Tibial nerve (tissue), 4 donors: ENCODE data around the gene CEP95. TPM values are rescaled to one million over a fixed set of nuclear protein-coding genes. Genes with fewer than 3 reads are reported as not detected.

ENCODE experiments used
- DNase-seq, 2 donors: peaks; one replicate each; pipeline ENCODE4 v3.0.0-alpha.2; 2019; ENCODE audit warnings: low spot score in 2 of 2
- H3K27ac ChIP-seq, 4 donors: fragments of 200-600 bp; sonication (generic) in 3 of 4; one replicate each; pipeline ENCODE4 v1.5.1; 2017 to 2019; ENCODE audit warnings: mild to moderate bottlenecking in 1 of 4
- H3K27me3 ChIP-seq, 2 donors: fragments of 200-600 bp; sonication (generic) in 1 of 2; one replicate each; pipeline versions ENCODE4 v1.5.1 to v1.6.0; 2017 to 2019
- H3K36me3 ChIP-seq, 3 donors: fragments of 200-600 bp; sonication (generic); one replicate each; pipeline ENCODE4 v1.5.1; 2018 to 2019
- H3K4me1 ChIP-seq, 4 donors: fragments of 200-600 bp; sonication (generic) in 3 of 4; one replicate each; pipeline ENCODE4 v1.5.1; 2017 to 2019
- H3K4me3 ChIP-seq, 4 donors: fragments of 200-600 bp; sonication (generic) in 3 of 4; one replicate each; pipeline ENCODE4 v1.5.1; 2017 to 2019; ENCODE audit warnings: mild to moderate bottlenecking in 1 of 4, moderate library complexity in 1 of 4
- H3K9me3 ChIP-seq, 4 donors: fragments of 200-600 bp; sonication (generic) in 3 of 4; one replicate each; pipeline ENCODE4 v1.5.1; 2017 to 2019
- EP300 ChIP-seq, 2 donors: sonication (generic); formaldehyde crosslinking; IDR thresholded peaks; one replicate each; pipeline ENCODE4 v1.6.1; 2017; ENCODE audit warnings: antibody characterized with exemption in 2 of 2, mild to moderate bottlenecking in 1 of 2
- POLR2A ChIP-seq, 2 donors: fragments of 450-650 bp; IDR thresholded peaks; one replicate each; pipeline ENCODE4 v1.6.1; 2017; ENCODE audit warnings: antibody characterized with exemption in 2 of 2, mild to moderate bottlenecking in 2 of 2, moderate library complexity in 2 of 2
- WGBS, 2 donors: methylation state at CpG; one replicate each; pipeline ENCODE4 v1.1.5; 2018; 5-methylcytosine and 5-hydroxymethylcytosine counted together
- total RNA-seq, 4 donors: library from RNA; depleted of rRNA; stranded (reverse); fragments of >200 nt; gene quantifications; one replicate each; pipeline ENCODE4 v1.1.0, GENCODE V29; 2016
- TF ChIP-seq, protein P1 (sequence below), 5 experiments: fragments of 200-600 bp in 3 of 5; fragments of 450-650 bp in 2 of 5; sonication (generic) in 3 of 5; IDR thresholded peaks; one replicate each; pipeline ENCODE4 v1.5.1; 2016 to 2019; ENCODE audit warnings: antibody characterized with exemption in 5 of 5, mild to moderate bottlenecking in 3 of 5, moderate library complexity in 2 of 5

Gene CEP95
- total RNA-seq, 4 donors from 2014 or later: 45.7 to 73.9 (median 59.3) TPM

DNA sequence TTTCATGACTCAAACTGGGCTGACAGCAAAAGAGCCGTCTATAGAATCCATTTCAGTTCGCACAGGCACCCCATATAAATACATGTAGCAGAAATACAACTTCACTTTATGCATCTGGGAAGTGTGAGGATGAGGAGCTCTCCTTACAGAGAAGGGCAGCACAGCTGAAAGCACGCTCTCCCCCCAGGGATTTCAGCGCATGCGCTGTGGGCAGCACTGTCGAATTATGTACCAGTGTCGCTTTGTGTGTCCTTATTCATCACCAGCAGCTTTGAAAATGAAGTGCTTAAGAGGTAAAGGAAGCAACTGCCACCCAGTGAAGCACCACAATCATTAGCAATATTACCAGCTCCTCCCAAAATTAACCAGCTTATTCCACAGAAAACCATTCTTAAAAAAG, 39.9 kb downstream of the CEP95 start:
- WGBS, 2 donors: 86 to 87% methylated on average over 7 of the region's 7 CpGs
- Histone ChIP-seq H3K27ac (no peak overlapping the region), H3K9me3 (no peaks in the 10 kb centered on the region), H3K27me3 (no peaks in the 10 kb centered on the region), H3K4me1 (peaks cover 0 to 10% (median 3%) of the 10 kb centered on the region in 4 donors), H3K36me3 (peaks cover 0 to 50% (median 0%) of the 10 kb centered on the region in 3 donors), H3K4me3 (no peak overlapping the region)
- no peak for DNase-seq
- no peak for TF ChIP-seq POLR2A (IDR thresholded peaks at IDR 0.05)
- no peak for TF ChIP-seq EP300 (IDR thresholded peaks at IDR 0.05)
- TF ChIP-seq, protein P1, sequence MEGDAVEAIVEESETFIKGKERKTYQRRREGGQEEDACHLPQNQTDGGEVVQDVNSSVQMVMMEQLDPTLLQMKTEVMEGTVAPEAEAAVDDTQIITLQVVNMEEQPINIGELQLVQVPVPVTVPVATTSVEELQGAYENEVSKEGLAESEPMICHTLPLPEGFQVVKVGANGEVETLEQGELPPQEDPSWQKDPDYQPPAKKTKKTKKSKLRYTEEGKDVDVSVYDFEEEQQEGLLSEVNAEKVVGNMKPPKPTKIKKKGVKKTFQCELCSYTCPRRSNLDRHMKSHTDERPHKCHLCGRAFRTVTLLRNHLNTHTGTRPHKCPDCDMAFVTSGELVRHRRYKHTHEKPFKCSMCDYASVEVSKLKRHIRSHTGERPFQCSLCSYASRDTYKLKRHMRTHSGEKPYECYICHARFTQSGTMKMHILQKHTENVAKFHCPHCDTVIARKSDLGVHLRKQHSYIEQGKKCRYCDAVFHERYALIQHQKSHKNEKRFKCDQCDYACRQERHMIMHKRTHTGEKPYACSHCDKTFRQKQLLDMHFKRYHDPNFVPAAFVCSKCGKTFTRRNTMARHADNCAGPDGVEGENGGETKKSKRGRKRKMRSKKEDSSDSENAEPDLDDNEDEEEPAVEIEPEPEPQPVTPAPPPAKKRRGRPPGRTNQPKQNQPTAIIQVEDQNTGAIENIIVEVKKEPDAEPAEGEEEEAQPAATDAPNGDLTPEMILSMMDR (IDR thresholded peaks at IDR 0.05): no peak

GRCh38 chr17:64547319-64547718, 40.5 kb downstream of the CEP95 start:
- H3K36me3 ChIP-seq: peaks cover 0 to 46% (median 0%) of the 10 kb centered on the region in 3 donors
- H3K9me3 ChIP-seq: no peaks in the 10 kb centered on the region
- 85 to 88% methylated on average over 10 of the region's 10 CpGs for WGBS, 2 donors
- no peak for DNase-seq
- TF ChIP-seq, protein P1 (IDR thresholded peaks at IDR 0.05): no peak
- no peak for TF ChIP-seq POLR2A (IDR thresholded peaks at IDR 0.05)
- no peak for TF ChIP-seq EP300 (IDR thresholded peaks at IDR 0.05)
- no peaks in the 10 kb centered on the region for H3K27me3 ChIP-seq
- H3K4me1 ChIP-seq: peaks cover 0 to 16% (median 3%) of the 10 kb centered on the region in 4 donors
- H3K27ac ChIP-seq: no peak overlapping the region
- H3K4me3 ChIP-seq: no peak overlapping the region

- peaks cover 0 to 38% (median 3%) of the 10 kb centered on the region in 4 donors for H3K4me1 ChIP-seq
- TF ChIP-seq POLR2A (IDR thresholded peaks at IDR 0.05): no peak
- TF ChIP-seq, protein P1 (IDR thresholded peaks at IDR 0.05): no peak
- TF ChIP-seq EP300 (IDR thresholded peaks at IDR 0.05): no peak
- DNase-seq: no peak
- H3K4me3 ChIP-seq: no peak overlapping the region
- no peaks in the 10 kb centered on the region for H3K9me3 ChIP-seq
- peak overlapping the region in 3 of 4 donors; percentile 55 to 69 (median 62) for H3K27ac ChIP-seq
- H3K36me3 ChIP-seq: peaks cover 0 to 27% (median 0%) of the 10 kb centered on the region in 3 donors
- H3K27me3 ChIP-seq: no peaks in the 10 kb centered on the region
- WGBS, 2 donors: 30 to 37% methylated on average over 5 of the region's 5 CpGs
These were observed 44.7 kb downstream of the CEP95 start for GRCh38 chr17:64551461-64551860.

DNA sequence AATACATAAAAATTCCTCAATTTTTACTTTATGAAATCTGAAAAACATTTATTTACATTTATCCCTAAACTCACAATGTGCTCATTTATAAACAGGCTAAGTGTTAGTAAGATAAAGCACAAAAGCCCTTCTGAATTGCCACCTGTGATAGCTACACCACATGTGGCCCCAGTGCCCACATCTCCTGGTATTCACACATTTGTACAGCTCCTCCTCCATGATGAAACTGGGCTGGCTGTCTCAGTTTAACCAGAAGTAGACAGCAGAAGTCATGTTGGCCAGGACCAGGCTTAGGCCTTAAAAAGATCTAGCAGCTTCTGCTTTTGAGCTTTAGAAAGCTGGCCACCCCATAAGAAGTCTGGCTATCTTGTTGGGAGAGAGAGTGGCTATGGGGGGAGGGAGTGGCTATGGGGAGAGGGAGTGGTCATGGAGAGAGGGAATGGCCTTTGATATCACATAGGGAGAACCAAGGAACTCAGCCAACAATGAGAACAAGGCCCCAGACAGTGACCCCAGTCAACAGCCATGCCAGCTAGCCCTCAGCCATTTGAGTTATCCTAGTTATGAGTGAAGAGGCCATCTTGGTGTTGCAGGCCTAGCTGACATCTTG, 47.4 kb downstream of the CEP95 start:
- TF ChIP-seq POLR2A (IDR thresholded peaks at IDR 0.05): no peak
- TF ChIP-seq EP300 (IDR thresholded peaks at IDR 0.05): no peak
- TF ChIP-seq, protein P1 (IDR thresholded peaks at IDR 0.05): no peak
- Histone ChIP-seq H3K36me3 (peaks cover 0 to 28% (median 0%) of the 10 kb centered on the region in 3 donors), H3K9me3 (no peaks in the 10 kb centered on the region), H3K27ac (no peak overlapping the region), H3K4me1 (peaks cover 0 to 38% (median 3%) of the 10 kb centered on the region in 4 donors), H3K4me3 (no peak overlapping the region), H3K27me3 (no peaks in the 10 kb centered on the region)
- no peak for DNase-seq

DNA sequence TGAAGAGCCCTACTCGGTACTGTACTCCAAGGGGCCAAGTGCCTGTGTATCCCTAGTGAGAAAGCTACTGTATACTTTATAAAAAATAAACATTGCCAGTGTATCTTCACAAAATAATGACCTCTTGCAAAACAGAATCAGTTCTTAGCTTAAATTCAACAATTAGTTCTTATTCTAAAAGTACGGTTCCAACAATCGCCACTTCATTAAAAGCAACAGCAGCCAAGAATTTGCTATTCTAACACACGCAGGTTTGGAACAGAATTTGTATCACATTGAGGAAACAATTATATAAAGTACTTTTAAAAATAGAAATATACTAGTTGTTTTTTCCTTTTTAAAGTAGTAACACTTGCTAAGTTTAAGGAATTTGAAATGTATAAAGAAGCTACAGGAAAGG, 48.5 kb downstream of the CEP95 start:
- WGBS, 2 donors: 34 to 42% methylated on average over 4 of the region's 4 CpGs
- TF ChIP-seq POLR2A (IDR thresholded peaks at IDR 0.05): no peak
- TF ChIP-seq, protein P1 (IDR thresholded peaks at IDR 0.05): no peak
- no peak for TF ChIP-seq EP300 (IDR thresholded peaks at IDR 0.05)
- H3K27me3 ChIP-seq: no peaks in the 10 kb centered on the region

More for the DNA sequence above, 48.5 kb downstream of the CEP95 start:
- peaks cover 0 to 38% (median 3%) of the 10 kb centered on the region in 4 donors for H3K4me1 ChIP-seq
- no peak overlapping the region for H3K4me3 ChIP-seq
- peaks cover 0 to 39% (median 0%) of the 10 kb centered on the region in 3 donors for H3K36me3 ChIP-seq
- no peak for DNase-seq
- no peak overlapping the region for H3K27ac ChIP-seq
- H3K9me3 ChIP-seq: no peaks in the 10 kb centered on the region
